Smooth muscle cell (in vitro differentiated cells): ENCODE data around the gene LRFN3. TPM values are rescaled to one million over a fixed set of nuclear protein-coding genes. Genes with fewer than 3 reads are reported as not detected.

Experiments used
- DNase-seq: peaks from one replicate; lab custom pipeline; 2025; ENCODE audit not compliant: unreplicated experiment; lab: John Stamatoyannopoulos, UW
- H2AFZ ChIP-seq: fragments of 200-600 bp; sonication (generic); 2 replicates; pipeline ENCODE4 v1.6.0; 2016; ENCODE audit warnings: antibody characterized with exemption, low read depth, mild to moderate bottlenecking
- H3F3A ChIP-seq: fragments of 200-600 bp; sonication (generic); 2 replicates; pipeline ENCODE4 v1.6.0; 2017; ENCODE audit warnings: antibody characterized with exemption, low read depth
- H3K27ac ChIP-seq: fragments of 200-600 bp; sonication (generic); 2 replicates; pipeline ENCODE4 v1.5.1; 2016; ENCODE audit warnings: low read depth, mild to moderate bottlenecking
- H3K27me3 ChIP-seq: fragments of 200-600 bp; sonication (generic); 2 replicates; pipeline ENCODE4 v1.6.1; 2016; ENCODE audit warnings: low read depth, mild to moderate bottlenecking
- H3K36me3 ChIP-seq: fragments of 200-600 bp; sonication (generic); 2 replicates; pipeline ENCODE4 v1.5.1; 2016; ENCODE audit warnings: low read depth
- H3K4me1 ChIP-seq: fragments of 200-600 bp; sonication (generic); 2 replicates; pipeline ENCODE4 v1.5.1; 2016; ENCODE audit warnings: low read depth
- H3K4me2 ChIP-seq: fragments of 200-600 bp; sonication (generic); 2 replicates; pipeline ENCODE4 v1.6.0; 2016; ENCODE audit warnings: mild to moderate bottlenecking
- H3K4me3 ChIP-seq: fragments of 200-600 bp; sonication (generic); 2 replicates; pipeline ENCODE4 v1.5.1; 2016; ENCODE audit warnings: mild to moderate bottlenecking
- H3K79me2 ChIP-seq: fragments of 200-600 bp; sonication (generic); 2 replicates; pipeline ENCODE4 v1.6.0; 2016; ENCODE audit warnings: low read depth, mild to moderate bottlenecking
- H3K9ac ChIP-seq: fragments of 200-600 bp; sonication (generic); 2 replicates; pipeline ENCODE4 v1.6.0; 2016; ENCODE audit warnings: low read depth
- H3K9me3 ChIP-seq: fragments of 200-600 bp; sonication (generic); replicated peaks from 2 replicates; pipeline ENCODE4 v1.5.1; 2016; ENCODE audit warnings: low read depth
- H4K20me1 ChIP-seq: fragments of 200-600 bp; sonication (generic); 2 replicates; pipeline ENCODE4 v1.6.0; 2016; ENCODE audit warnings: low read depth
- WGBS: methylation state at CpG from one replicate; pipeline ENCODE4 v1.1.7; 2016; ENCODE audit warnings: low lambda C conversion rate; 5-methylcytosine and 5-hydroxymethylcytosine counted together
- polyA plus RNA-seq: library from polyadenylated mRNA; unstranded; fragments of >200 nt; fragmentation: Nextera tagmentation; extraction: Ambion mirVana; gene quantifications from 2 replicates; pipeline ENCODE4 v1.2.1, GENCODE V29; 2016
- total RNA-seq: library from RNA; depleted of rRNA; stranded (reverse); fragments of >200 nt; gene quantifications from 2 replicates; pipeline ENCODE4 v1.2.3, GENCODE V29; 2014
- TF ChIP-seq, protein P1 (sequence below): fragments of 200-600 bp; sonication (generic); IDR thresholded peaks from 2 replicates; pipeline ENCODE4 v1.5.1; 2017; ENCODE audit warnings: borderline replicate concordance, mild to moderate bottlenecking, antibody characterized with exemption; ENCODE audit not compliant: insufficient read depth, poor library complexity, severe bottlenecking

LRFN3 gene
- total and polyA plus RNA-seq, 2 experiments from 2014 or later, result 6.2 to 15.5 TPM

DNA sequence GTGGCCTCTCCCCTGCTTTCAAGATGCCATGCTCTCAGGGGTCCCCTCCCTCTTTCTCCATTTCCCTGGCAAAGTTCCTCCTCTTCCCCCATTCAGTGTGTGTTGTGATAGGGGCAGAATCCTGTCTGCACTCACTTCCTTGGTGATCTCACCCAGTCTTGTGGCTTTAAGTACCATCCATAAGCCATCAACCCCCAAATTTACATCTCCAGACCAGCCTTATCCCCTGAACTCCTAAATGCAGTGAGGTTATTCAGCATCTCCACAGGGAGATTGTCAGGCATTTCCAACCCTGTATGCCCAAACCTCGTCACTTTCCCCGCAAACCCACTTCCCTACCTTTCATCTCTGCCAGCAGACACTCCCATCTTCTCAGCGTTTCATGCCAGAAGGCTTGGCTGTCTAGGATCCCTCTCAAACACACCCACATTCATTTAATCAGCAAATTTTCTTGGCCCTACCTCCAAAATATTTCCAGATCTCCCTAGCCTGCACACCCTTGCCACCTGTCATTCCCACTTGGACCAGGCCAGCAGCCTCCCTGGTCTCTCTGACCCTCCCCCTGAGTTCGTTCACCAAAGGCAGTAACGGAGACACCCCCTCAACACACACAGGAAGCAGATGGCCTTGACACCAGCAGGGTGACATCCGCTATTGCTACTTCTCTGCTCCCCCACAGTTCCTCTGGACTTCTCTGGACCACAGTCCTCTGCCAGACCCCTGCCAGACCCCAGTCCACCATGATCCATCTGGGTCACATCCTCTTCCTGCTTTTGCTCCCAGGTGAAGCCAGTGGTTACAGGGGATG lies 34.1 kb upstream of the LRFN3 start, which contains the start of gene HCST:
Gene HCST, plus strand, starts transcription at position 676 of the 808 bp plus-strand sequence. Its CDS starts 65 bp downstream, at position 741.
- peak within 1 kb of the TSS; percentile 34 for H3K4me3 ChIP-seq
- peak within 1 kb of the TSS; percentile 99 for H3K4me2 ChIP-seq
- no peak for DNase-seq
- no peaks in the 10 kb centered on the region for H3K27me3 ChIP-seq
- no peaks in the 10 kb centered on the region for H3K36me3 ChIP-seq
- TF ChIP-seq, protein P1, sequence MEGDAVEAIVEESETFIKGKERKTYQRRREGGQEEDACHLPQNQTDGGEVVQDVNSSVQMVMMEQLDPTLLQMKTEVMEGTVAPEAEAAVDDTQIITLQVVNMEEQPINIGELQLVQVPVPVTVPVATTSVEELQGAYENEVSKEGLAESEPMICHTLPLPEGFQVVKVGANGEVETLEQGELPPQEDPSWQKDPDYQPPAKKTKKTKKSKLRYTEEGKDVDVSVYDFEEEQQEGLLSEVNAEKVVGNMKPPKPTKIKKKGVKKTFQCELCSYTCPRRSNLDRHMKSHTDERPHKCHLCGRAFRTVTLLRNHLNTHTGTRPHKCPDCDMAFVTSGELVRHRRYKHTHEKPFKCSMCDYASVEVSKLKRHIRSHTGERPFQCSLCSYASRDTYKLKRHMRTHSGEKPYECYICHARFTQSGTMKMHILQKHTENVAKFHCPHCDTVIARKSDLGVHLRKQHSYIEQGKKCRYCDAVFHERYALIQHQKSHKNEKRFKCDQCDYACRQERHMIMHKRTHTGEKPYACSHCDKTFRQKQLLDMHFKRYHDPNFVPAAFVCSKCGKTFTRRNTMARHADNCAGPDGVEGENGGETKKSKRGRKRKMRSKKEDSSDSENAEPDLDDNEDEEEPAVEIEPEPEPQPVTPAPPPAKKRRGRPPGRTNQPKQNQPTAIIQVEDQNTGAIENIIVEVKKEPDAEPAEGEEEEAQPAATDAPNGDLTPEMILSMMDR, result no peak
- H3K9me3 ChIP-seq, result no peaks in the 10 kb centered on the region
- H3K27ac ChIP-seq, result peak within 1 kb of the TSS; percentile 81
- no peaks in the 10 kb centered on the region for H4K20me1 ChIP-seq
- peaks cover 15% of the 10 kb centered on the region for H3K4me1 ChIP-seq
- peak within 1 kb of the TSS; percentile 81 for H2AFZ ChIP-seq
- H3F3A ChIP-seq, result peaks cover 22% of the 10 kb centered on the region
- WGBS, result 65% methylated on average over 6 of the region's 6 CpGs
- H3K9ac ChIP-seq, result peak within 1 kb of the TSS; percentile 4
- peaks cover 13% of the 10 kb centered on the region for H3K79me2 ChIP-seq

DNA sequence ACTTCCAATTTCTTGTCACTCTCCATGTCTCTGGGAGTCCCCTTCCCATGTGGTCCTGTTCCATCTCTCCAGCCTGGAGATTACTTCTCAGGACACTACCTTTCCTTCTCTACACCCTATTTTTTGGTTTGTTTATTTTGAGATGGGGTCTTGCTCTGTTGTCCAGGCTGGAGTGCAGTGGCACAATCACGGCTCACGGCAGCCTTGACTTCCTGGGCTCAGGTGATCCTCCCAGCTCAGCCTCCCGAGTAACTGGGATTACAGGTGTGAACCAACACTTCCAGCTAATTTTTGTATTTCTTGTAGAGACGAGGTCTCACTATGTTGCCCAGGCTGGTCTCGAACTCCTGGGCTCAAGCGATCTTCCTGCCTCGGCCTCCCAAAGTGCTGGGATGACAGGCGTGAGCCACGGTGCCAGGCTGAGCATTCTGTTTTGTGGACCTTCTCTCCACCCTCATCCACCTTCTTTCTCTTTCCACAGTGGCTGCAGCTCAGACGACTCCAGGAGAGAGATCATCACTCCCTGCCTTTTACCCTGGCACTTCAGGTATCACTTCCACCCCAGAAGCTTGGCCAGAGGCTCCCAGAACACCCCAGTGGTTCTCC lies 33.2 kb upstream of the LRFN3 start:
- H2AFZ ChIP-seq, result peak overlapping the region; percentile 81
- no peaks in the 10 kb centered on the region for H3K36me3 ChIP-seq
- H3K27ac ChIP-seq, result peak overlapping the region; percentile 33
- peak overlapping the region; percentile 34 for H3K4me3 ChIP-seq
- no peak for DNase-seq
- no peaks in the 10 kb centered on the region for H3K9me3 ChIP-seq
- H3K4me1 ChIP-seq, result peaks cover 15% of the 10 kb centered on the region
- H3K27me3 ChIP-seq, result no peaks in the 10 kb centered on the region
- H3K4me2 ChIP-seq, result peak overlapping the region; percentile 84
- no peaks in the 10 kb centered on the region for H4K20me1 ChIP-seq
- H3K9ac ChIP-seq, result no peak overlapping the region
- TF ChIP-seq, protein P1, result no peak
- 89% methylated on average over 10 of the region's 10 CpGs for WGBS
- H3F3A ChIP-seq, result peaks cover 22% of the 10 kb centered on the region
- peaks cover 12% of the 10 kb centered on the region for H3K79me2 ChIP-seq

DNA sequence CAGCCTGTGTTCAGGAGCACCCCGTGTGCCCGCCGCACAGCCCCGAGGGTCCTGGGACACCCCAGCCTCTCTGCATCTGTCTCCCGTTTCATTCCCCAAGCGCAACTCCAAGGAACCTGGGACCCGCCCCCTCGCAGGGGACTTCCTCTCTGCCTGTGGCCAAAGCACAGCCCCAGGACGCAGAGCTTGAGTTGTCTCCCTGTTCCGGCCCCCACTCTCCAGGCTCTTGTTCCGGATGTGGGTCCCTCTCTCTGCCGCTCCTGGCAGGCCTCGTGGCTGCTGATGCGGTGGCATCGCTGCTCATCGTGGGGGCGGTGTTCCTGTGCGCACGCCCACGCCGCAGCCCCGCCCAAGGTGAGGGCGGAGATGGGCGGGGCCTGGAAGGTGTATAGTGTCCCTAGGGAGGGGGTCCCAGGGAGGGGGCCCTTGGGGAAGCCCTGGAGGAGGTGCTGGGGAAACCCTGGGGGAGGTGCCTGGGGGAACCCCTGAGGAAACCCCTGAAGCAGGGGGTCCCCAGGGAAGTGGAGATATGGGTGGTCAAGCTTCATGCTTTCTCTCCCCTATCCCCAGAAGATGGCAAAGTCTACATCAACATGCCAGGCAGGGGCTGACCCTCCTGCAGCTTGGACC lies 32.5 kb upstream of the LRFN3 start:
- Histone ChIP-seq H4K20me1 (no peaks in the 10 kb centered on the region), H3F3A (peaks cover 22% of the 10 kb centered on the region), H3K9ac (no peak overlapping the region), H3K27me3 (no peaks in the 10 kb centered on the region), H3K4me2 (peak overlapping the region; percentile 84), H3K4me1 (peaks cover 12% of the 10 kb centered on the region), H3K9me3 (no peaks in the 10 kb centered on the region), H3K4me3 (peak overlapping the region; percentile 34), H3K27ac (peak overlapping the region; percentile 33), H3K79me2 (peaks cover 5% of the 10 kb centered on the region), H3K36me3 (no peaks in the 10 kb centered on the region), H2AFZ (peak overlapping the region; percentile 81)
- TF ChIP-seq, protein P1, result no peak
- peak; percentile 40 for DNase-seq
- WGBS, result 6% methylated on average over 24 of the region's 24 CpGs
